HG02970 (cell line): Measurements from ENCODE around the gene FAM47E.
"Not testable (repeated sequence)": the region's sequence is repeated elsewhere in the genome, so short reads cannot be mapped to it uniquely, and the experiment has no call there.

Experiments used
- ATAC-seq: cut with Tn5 transposase; IDR thresholded peaks from one replicate; pipeline ENCODE4 v1.9.1; 2021; ENCODE audit warnings: mild to moderate bottlenecking, moderate library complexity, moderate number of reproducible peaks; ENCODE audit not compliant: unreplicated experiment, low FRiP score

The FAM47E gene

DNA sequence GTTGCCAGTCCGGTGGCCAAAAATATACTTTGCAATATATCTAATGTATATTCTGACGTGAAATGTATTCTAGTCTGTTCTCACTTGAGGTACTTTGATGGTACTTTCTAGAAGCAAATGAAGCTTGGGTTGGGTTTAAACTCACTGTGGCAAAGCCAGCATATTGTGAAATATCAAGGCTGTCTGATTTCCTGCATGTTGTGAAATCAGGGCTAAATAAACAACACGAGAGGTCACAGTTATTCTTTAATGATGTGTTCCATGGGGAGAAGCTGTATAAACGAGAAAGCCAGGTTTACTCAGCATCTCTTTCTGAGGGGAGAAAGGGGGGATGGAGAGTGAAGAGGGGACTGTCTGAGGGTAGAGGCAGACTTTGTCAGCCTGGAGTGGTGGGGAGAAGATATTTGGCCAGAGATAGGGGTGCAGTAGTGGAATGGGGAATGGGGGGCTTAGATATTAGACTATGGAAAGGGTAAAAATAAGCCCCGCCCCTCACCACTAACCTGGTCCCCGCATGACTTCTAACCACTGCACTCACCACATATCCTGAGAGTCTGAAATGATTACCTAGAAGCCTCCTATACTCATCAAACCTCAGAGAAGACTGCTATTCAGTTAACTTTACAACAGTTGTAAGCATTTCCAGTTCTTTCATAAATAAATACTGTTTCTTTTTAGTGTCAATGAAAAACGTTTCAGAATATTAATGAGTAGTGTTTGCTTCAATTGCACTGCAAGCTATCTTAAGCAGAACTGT is 32.0 kb upstream of the FAM47E start:
- no peak for ATAC-seq

DNA sequence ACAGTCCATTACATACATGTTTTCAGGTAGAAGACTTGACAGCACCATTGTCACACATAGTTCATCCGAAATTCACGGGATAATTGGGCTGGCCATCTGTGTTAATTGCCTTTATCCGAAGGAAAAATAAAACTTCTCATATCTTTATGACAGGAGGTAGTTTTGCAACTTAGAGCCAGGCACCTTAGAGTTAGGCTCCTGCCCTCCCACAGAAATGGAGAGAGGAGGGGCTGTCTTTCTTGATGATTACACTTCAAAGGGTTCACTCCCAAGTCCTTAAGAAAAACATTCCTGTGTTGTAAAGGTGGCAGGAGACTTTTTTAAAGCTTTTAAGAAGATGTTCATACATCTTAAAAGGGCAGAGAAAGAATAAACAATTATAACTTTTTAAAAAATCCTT is 27.4 kb upstream of the FAM47E start:
- no peak for ATAC-seq

GRCh38 chr4:76226418-76226817 is 25.1 kb upstream of the FAM47E start:
- no peak for ATAC-seq

DNA sequence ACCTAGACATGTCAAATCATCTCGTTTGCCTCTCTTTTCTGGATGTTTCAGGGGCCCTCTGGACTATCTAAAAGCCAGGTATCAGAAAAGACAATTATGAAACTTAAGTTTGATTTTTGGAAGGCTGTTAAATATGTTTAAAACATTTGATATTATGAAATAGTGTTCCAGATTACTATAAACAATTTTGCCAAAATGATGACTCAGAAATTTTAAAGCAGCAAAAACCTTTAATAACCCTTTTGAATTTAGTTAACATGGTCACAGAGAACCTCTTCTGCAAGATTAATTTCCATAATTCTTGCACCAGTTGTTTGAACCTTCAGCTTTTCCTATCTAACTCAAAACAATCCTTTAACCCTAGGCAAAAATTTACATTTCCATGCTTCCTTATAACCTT is 18.8 kb upstream of the FAM47E start:
- ATAC-seq, result no peak

DNA sequence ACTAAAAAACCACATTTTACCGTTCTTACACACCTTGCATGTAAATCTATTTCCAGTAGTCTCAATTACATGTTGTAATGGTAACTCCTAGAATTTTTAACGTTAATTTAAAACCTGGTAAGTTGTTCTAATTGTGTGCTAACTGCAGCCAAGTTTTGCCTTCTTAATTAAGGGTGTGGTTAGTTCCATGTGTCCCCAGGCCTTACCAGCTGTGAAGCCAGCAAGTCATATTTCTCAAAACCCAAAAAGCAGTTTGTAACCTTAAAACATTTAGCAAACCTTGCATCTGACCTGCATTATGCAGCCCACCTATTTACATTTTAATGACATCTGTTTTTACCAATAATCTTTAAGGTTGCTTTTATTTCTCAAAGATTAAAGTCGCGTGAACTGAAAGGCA is 18.4 kb upstream of the FAM47E start:
- ATAC-seq, result no peak

DNA sequence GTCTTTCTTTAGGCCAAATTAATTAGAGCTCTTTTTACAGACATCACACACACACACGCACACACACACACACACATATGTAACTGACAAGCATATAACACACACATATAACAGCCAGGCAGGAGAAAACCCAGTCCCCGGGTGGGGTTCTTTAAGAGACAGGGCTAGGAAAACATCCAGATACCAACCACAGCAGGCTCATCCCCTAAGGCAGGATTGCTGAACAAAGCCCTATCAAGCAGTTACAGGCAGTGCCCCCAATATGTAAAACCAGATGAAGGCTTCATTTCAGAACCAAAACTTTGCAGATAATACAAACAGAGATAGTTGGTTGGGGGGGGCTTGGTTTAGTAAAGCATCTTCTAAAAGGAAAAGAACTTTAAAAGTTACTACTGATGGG is 18.0 kb upstream of the FAM47E start:
- ATAC-seq, result no peak

- no peak for ATAC-seq
Measured at GRCh38 chr4:76233967-76234678, 17.4 kb upstream of the FAM47E start.

GRCh38 chr4:76234679-76235044 is 16.9 kb upstream of the FAM47E start:
- ATAC-seq, result no peak

DNA sequence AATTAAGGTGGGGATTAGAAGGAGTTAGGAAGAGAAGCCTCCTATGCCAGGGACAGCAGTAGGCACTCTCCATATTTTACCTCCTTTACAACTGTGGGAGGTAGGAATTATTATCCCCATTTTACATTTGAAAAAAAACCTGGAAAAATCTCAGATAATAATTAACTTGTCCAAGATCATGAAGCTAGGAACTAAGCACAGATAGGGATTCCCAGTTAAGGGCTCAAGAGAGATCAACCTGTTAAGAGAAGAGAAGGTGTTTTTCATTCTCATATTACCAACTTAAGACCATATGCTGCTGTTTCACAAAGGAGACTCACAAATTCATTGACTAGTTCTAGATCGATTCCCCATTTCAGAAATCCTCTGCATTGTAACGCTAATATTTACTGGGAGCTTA is 16.1 kb upstream of the FAM47E start:
- no peak for ATAC-seq

GRCh38 chr4:76235915-76236314 is 15.6 kb upstream of the FAM47E start:
- ATAC-seq, result no peak

DNA sequence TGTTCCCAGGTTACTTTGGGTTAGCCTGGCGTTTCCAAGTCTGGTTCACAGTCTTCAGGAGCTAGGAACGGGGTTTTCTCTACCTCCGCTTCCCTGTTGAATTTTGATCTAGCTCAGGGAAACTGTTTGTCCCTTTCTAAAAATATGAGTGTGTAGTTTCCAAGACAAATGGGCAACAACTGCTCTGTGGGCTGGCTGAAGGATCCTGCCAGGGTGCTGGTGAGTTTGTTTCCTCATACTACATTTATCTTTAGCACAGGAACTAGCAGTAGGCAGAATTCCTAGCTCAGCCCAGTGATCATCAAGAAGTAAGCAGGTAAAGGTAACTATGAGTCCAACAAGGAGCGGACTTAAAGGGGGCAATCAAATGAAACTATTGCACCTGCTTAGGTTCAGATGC is 13.3 kb upstream of the FAM47E start:
- no peak for ATAC-seq

GRCh38 chr4:76238701-76239100 is 12.8 kb upstream of the FAM47E start:
- ATAC-seq, result no peak

- no peak for ATAC-seq
Measured at GRCh38 chr4:76240236-76240635, 11.3 kb upstream of the FAM47E start.

GRCh38 chr4:76243877-76244276 is 7.6 kb upstream of the FAM47E start:
- ATAC-seq, result not testable (repeated sequence)

DNA sequence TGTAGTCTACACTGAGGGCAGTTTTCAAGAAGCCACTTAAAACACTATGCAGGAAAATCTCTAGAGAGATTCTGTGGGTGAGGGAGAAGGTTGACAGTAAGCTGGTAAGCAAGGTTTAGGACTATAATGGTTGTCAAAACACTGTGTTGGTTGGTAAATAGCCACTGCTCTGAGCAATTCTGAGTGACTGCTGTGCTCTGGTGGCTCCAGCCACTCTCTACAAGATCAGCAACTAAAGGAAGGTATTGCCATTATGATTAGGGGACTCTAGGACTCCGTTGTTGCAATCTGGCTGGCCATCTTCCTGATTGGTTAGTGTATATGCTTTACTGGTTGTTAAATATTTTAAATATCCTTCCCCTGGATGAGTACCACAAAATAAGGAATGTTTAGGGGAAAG is 5.5 kb upstream of the FAM47E start:
- no peak for ATAC-seq

GRCh38 chr4:76246852-76247251 is 4.7 kb upstream of the FAM47E start:
- no peak for ATAC-seq

DNA sequence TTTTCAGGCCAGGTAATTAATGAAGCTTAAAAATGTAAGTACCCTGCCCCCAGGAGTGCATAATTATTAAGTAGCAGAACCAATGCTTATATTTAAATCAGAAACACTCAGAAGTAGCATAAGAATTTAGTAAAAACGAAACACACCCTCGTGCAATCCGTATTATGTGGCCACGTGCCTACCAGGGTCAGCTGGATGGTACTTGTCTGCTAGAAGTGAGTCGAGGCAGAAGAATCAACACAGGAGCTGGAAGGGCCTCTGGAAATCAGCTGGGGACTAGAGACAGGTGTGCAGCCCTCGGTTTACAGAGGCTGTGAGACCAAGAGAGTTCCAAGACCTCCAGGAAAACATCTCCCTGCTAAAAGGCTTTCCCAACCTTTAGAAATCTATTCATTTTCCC is 559 bp upstream of the FAM47E start:
- no peak for ATAC-seq

GRCh38 chr4:76252271-76252653 is 741 bp downstream of the FAM47E start:
- ATAC-seq, result no peak

GRCh38 chr4:76253511-76253910 is 2.0 kb downstream of the FAM47E start:
- no peak for ATAC-seq

- no peak for ATAC-seq
Measured at GRCh38 chr4:76256032-76256431, 4.5 kb downstream of the FAM47E start.

GRCh38 chr4:76256968-76257367 is 5.4 kb downstream of the FAM47E start:
- no peak for ATAC-seq

DNA sequence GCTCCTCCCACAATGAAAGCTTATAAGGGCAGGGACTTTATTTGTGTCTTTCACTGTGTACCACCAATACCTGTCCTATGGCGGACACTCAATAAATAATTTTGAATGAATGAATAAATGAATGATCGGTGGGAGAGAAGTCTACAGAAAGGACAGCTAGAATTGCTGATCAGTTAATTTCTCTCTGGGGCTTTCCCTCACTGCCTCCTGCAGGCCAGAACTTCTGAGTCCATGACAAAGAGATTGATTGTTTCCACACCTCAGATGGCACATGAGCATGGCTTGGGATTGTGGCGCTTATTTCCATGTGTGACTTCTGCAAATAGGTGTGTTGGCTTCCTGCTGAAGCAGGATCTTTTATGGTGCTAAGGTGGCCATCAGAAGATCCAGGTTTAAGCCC is 6.3 kb downstream of the FAM47E start:
- ATAC-seq, result no peak
